ENCODE data around the gene LHCGR.

GRCh38 chr2:48770181-48770580, 14.7 kb upstream of the LHCGR start:
- TF ChIP-seq CTCF (IDR thresholded peaks at IDR 0.05) (no peak), POLR2A (IDR thresholded peaks at IDR 0.05) (no peak), EP300 (IDR thresholded peaks at IDR 0.05) (no peak), POLR2AphosphoS5 (IDR thresholded peaks at IDR 0.05) (no peak)

All from sigmoid colon (tissue), 4 donors.